Activated CD8-positive, alpha-beta T cell treated with anti-CD3 and anti-CD28 coated beads, Interleukin-2, amount 10 ng/mL, durations not matched to agents 7 days and 5 days (primary cell): ENCODE data around the gene KRTAP4-4. TPM values are rescaled to one million over a fixed set of nuclear protein-coding genes. Genes with fewer than 3 reads are reported as not detected.
"Not testable (repeated sequence)": the region's sequence is repeated elsewhere in the genome, so short reads cannot be mapped to it uniquely, and the experiment has no call there.

Experiments used
- ATAC-seq: fragments of 150-1000 bp; cut with Tn5 transposase; one replicate; pipeline ENCODE4 v1.10.0; 2021; ENCODE audit warnings: moderate library complexity
- CTCF ChIA-PET: fragments of 350-600 bp; sonication (Branson Sonifier 250); formaldehyde crosslinking; loops from one replicate; lab custom pipeline; 2021; ENCODE audit warnings: antibody characterized with exemption; lab: Charles Lee
- POLR2A ChIA-PET: fragments of 350-600 bp; sonication (Branson Sonifier 250); formaldehyde crosslinking; loops from one replicate; lab custom pipeline; 2021; ENCODE audit warnings: antibody characterized with exemption; lab: Charles Lee
- DNase-seq: peaks from one replicate; pipeline ENCODE4 v3.0.0-alpha.2; 2020
- H3K27ac Mint-ChIP-seq: one replicate; pipeline ENCODE4 v1.8.0; 2021; ENCODE audit warnings: mild to moderate bottlenecking, mixed read lengths
- H3K27me3 Mint-ChIP-seq: one replicate; pipeline ENCODE4 v1.8.0; 2021; ENCODE audit warnings: low read depth, mixed read lengths
- H3K36me3 Mint-ChIP-seq: one replicate; pipeline ENCODE4 v1.8.0; 2021; ENCODE audit warnings: low read depth, mixed read lengths
- H3K4me1 Mint-ChIP-seq: one replicate; pipeline ENCODE4 v1.8.0; 2021; ENCODE audit warnings: low read depth, mixed read lengths
- H3K4me3 Mint-ChIP-seq: one replicate; pipeline ENCODE4 v1.8.0; 2021; ENCODE audit warnings: mild to moderate bottlenecking, mixed read lengths
- H3K9me3 Mint-ChIP-seq: one replicate; pipeline ENCODE4 v1.8.0; 2022; ENCODE audit warnings: mixed read lengths; ENCODE audit not compliant: insufficient read depth
- total RNA-seq, 2 experiments: library from RNA; stranded (reverse); gene quantifications; one replicate each; pipeline ENCODE4 v1.2.3, GENCODE V29; 2021

Gene KRTAP4-4
- total RNA-seq, result not detected

DNA sequence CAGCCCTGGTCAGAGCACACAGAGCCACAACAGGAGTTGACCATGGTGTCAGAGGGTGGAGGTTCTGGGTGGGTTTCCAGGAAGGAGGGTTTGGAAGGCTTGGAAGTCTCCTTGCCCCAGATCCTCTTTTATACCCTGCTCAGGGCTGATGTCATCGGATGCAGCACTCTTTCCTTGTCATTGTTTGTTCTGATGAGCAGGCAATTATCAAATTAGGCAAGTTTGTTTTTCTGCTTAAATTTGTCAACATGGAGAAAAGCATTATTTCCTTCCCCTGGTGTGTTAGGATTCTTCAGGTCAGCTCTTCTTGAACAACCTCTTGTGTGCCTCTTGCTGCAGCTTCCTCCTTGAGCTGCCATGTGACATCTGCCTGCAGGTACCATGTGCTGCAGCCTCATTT lies at the start of gene KRTAP4-4:
Gene KRTAP4-4 (minus strand): TSS at position 101 of the 400 bp plus-strand sequence. CDS start 57 bp downstream, at position 44.
- no peaks in the 10 kb centered on the region for H3K4me1 Mint-ChIP-seq
- H3K27me3 Mint-ChIP-seq, result peaks cover 7% of the 10 kb centered on the region
- no peak within 1 kb of the TSS for H3K27ac Mint-ChIP-seq
- H3K4me3 Mint-ChIP-seq, result no peak within 1 kb of the TSS
- ChIA-PET CTCF (no interaction called here), POLR2A (no interaction called here)
- H3K36me3 Mint-ChIP-seq, result no peaks in the 10 kb centered on the region
- DNase-seq (no peak), ATAC-seq (no peak)
- no peaks in the 10 kb centered on the region for H3K9me3 Mint-ChIP-seq

DNA sequence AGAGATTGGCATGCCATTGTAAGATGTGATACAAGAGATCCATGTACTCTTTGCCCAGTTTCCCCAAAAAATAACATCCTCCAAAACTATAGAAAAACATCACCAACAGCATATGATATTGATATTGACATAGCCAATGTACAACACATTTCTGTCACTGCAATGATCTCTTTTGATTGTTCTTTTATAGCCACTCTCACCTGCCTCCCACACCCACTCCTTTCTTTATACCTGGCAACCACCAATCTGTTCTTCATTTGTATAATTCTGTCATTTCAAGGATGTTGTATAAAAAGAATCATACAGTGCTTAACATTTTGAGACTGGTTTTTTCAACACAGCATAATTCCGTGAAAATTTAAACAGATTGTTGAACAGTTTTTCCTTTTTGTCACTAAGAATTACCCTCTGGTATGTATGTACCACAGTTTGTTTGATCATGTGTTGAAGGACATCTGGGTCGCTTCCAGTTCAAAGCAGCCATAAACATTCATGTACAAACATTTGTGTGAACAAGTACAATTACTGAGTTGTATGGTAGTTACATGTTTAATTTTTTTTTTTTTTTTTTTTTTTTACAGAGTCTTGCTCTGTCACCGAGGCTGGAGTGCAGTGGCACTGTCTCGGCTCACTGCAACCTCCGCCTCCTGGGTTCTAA lies 39.0 kb upstream of the KRTAP4-4 start:
- Mint-ChIP-seq H3K36me3 (no peaks in the 10 kb centered on the region), H3K27me3 (peaks cover 12% of the 10 kb centered on the region), H3K27ac (no peak overlapping the region), H3K9me3 (no peaks in the 10 kb centered on the region), H3K4me3 (no peak overlapping the region), H3K4me1 (no peaks in the 10 kb centered on the region)
- ATAC-seq, result no peak
- POLR2A ChIA-PET, result no interaction called here
- CTCF ChIA-PET, result no interaction called here
- no peak for DNase-seq

DNA sequence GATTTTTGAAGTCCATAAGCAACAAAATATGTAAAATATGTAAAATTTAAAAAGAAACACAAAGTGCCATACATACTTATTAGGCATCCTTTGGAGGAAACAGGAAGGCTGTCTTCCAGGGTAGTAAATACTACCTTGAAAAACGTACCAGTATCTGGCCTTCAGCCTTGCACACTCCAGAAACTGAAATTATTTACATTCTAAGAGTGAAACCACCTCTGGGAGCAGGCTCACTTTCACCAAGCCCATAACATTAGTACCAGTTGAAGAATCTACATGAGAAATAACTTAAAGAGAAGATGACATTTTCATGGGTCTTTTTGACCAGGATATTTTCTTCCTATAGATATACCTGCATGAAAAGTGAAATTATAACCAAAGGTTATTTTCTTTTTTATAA lies 35.5 kb upstream of the KRTAP4-4 start:
- Mint-ChIP-seq H3K4me1 (no peaks in the 10 kb centered on the region), H3K9me3 (no peaks in the 10 kb centered on the region), H3K27me3 (peaks cover 13% of the 10 kb centered on the region), H3K36me3 (no peaks in the 10 kb centered on the region), H3K27ac (no peak overlapping the region), H3K4me3 (no peak overlapping the region)
- ChIA-PET POLR2A (no interaction called here), CTCF (no interaction called here)
- DNase-seq (no peak), ATAC-seq (no peak)

DNA sequence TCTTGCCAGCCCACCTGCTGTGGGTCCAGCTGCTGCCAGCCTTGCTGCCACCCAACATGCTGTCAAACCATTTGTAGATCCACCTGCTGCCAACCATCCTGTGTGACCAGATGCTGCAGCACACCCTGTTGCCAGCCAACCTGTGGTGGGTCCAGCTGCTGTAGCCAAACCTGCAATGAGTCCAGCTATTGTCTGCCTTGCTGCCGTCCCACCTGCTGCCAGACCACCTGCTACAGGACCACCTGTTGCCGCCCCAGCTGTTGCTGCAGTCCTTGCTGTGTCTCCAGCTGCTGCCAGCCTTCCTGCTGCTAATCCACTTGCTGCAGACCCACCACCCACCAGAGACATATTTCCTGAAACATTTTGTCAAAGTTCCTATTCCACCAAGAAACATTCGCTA lies 29.8 kb upstream of the KRTAP4-4 start:
- H3K9me3 Mint-ChIP-seq, result no peaks in the 10 kb centered on the region
- ChIA-PET CTCF (no interaction called here), POLR2A (no interaction called here)
- no peak for ATAC-seq
- no peak for DNase-seq
- no peaks in the 10 kb centered on the region for H3K4me1 Mint-ChIP-seq
- no peak overlapping the region for H3K4me3 Mint-ChIP-seq
- peaks cover 7% of the 10 kb centered on the region for H3K27me3 Mint-ChIP-seq
- H3K27ac Mint-ChIP-seq, result no peak overlapping the region
- H3K36me3 Mint-ChIP-seq, result no peaks in the 10 kb centered on the region

DNA sequence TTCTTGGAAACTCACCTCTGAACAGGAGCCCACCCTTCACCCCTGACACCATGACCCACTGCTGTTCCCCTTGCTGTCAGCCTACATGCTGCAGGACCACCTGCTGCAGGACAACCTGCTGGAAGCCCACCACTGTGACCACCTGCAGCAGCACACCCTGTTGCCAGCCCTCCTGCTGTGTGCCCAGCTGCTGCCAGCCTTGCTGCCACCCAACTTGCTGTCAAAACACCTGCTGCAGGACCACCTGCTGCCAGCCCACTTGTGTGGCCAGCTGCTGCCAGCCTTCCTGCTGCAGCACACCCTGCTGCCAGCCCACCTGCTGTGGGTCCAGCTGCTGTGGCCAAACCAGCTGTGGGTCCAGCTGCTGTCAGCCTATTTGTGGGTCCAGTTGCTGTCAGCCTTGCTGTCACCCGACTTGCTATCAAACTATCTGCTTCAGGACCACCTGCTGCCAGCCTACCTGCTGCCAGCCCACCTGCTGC lies 29.3 kb upstream of the KRTAP4-4 start, which contains the start of gene KRTAP9-1:
Gene KRTAP9-1 (plus strand): TSS at position 51 of the 482 bp plus-strand sequence. CDS start 0 bp downstream, at position 51.
- CTCF ChIA-PET, result not testable (repeated sequence)

DNA sequence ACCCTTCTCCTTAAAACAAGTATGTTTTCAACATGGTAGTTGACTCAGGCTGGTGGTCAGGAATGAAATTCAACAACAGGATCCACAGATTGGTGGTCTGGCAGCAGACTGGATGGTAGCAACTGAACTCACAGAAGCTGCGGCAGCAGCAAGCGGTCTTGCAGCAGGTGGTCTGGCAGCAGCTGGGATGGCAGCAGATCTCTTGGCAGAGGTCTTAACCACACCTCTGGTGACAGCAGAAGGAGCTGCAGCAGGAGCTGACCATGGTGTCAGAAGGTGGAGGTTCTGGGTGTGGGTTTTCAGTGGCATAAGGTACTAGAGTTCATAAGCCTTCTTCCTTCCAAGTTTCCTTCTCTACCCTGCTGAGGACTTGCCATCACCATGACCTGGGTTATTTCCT lies 26.3 kb upstream of the KRTAP4-4 start:
- no peaks in the 10 kb centered on the region for H3K9me3 Mint-ChIP-seq
- no peaks in the 10 kb centered on the region for H3K4me1 Mint-ChIP-seq
- ATAC-seq (no peak), DNase-seq (no peak)
- peaks cover 10% of the 10 kb centered on the region for H3K27me3 Mint-ChIP-seq
- H3K4me3 Mint-ChIP-seq, result no peak overlapping the region
- no peak overlapping the region for H3K27ac Mint-ChIP-seq
- ChIA-PET CTCF (no interaction called here), POLR2A (no interaction called here)
- H3K36me3 Mint-ChIP-seq, result no peaks in the 10 kb centered on the region

More for the DNA sequence above, 29.3 kb upstream of the KRTAP4-4 start, which contains the start of gene KRTAP9-1:
- H3K27me3 Mint-ChIP-seq, H3K36me3 Mint-ChIP-seq, H3K27ac Mint-ChIP-seq, DNase-seq, H3K4me3 Mint-ChIP-seq, H3K4me1 Mint-ChIP-seq, POLR2A ChIA-PET, H3K9me3 Mint-ChIP-seq, ATAC-seq: not testable (repeated sequence)

DNA sequence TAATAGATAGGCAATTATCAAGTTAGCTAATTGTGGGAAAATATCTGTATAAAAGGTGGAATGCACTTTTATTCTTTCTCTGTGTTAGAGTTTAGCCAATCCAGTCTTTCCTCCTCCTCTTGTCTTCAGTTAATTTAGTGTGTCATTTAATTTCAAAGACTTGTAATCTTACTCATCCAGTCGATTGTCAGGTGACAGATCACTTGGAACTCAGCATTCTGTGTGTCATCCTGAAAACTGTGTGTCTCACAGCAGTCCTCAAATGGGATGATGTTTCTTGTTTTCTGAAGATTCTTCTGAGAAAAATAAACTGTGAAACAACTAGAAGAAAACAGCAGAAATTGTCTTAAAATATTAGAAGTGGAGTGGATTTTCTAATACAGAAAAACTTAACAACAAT lies 24.5 kb upstream of the KRTAP4-4 start:
- Mint-ChIP-seq H3K4me1 (no peaks in the 10 kb centered on the region), H3K4me3 (no peak overlapping the region), H3K27me3 (peaks cover 8% of the 10 kb centered on the region), H3K36me3 (no peaks in the 10 kb centered on the region), H3K27ac (no peak overlapping the region), H3K9me3 (no peaks in the 10 kb centered on the region)
- CTCF ChIA-PET, result no interaction called here
- DNase-seq (no peak), ATAC-seq (no peak)
- POLR2A ChIA-PET, result no interaction called here

DNA sequence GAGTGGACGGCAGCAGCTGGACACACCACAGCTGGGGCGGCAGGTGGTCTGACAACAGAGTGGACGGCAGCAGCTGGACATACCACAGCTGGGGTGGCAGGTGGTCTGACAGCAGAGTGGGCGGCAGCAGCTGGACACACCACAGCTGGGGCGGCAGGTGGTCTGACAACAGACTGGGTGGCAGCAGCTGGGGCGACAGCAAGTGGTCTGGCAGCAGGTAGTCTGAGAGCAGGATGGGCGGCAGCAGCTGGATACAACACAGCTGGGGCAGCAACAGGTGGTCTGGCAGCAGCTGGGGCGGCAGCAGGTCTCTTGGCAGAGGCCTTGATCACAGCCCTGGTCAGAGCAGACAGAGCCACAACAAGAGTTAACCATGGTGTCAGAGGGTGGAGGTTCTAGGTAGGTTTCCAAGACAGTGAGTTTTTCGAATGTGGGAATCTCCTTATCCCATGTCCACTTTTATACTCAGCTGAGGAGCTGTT lies 24.0 kb upstream of the KRTAP4-4 start, which contains the start of gene KRTAP4-1:
Gene KRTAP4-1 (minus strand): TSS at position 432 of the 482 bp plus-strand sequence. CDS start 57 bp downstream, at position 375.
- ChIA-PET POLR2A (no interaction called here), CTCF (no interaction called here)
- no peak for ATAC-seq

DNA sequence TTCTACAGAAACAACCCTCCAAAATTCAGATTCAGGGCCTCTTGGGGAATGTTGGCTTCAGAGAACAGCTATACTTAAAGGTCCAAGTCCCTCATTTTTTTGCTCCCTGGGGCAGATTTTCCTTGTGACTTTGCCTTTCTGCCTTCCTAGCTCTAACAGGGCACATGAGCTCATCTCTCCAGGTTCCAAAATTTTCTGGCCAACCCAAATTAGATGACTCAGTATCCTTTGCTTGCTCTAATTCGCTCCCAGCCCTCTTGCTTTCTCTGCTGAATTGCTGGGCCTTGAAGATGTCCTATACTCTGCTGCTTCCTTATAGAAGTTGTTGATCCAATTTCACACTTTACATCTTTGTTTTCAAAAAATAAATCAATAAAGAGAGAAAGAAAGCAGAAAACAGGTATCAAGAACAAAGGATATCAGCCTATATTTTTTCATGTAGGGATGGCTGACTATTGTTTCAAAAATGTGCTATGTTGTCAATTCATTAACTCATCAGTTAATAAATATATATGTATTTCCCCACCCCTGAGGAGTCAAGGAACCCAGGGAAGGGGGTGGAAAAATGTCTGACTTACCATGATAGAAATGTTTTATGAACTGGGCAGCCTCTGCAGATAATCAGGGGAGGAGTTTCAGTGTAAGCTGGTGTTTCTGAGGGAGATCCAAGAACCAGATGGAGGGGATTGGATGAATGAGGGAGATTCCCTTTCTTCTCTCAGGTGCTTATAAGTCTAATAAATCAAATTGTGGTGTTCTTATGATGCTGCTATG lies 18.5 kb upstream of the KRTAP4-4 start:
- Mint-ChIP-seq H3K4me3 (no peak overlapping the region), H3K9me3 (no peaks in the 10 kb centered on the region), H3K27ac (no peak overlapping the region), H3K36me3 (no peaks in the 10 kb centered on the region), H3K27me3 (peaks cover 3% of the 10 kb centered on the region), H3K4me1 (no peaks in the 10 kb centered on the region)
- no peak for ATAC-seq
- CTCF ChIA-PET, result interaction anchor here (1.3 kb wide), 1 partner anchor 370 kb away, joined by 4 read pairs; no protein-coding TSS in a partner anchor
- DNase-seq, result no peak
- POLR2A ChIA-PET, result no interaction called here

More for the DNA sequence above, 24.0 kb upstream of the KRTAP4-4 start, which contains the start of gene KRTAP4-1:
- H3K27me3 Mint-ChIP-seq, result peaks cover 8% of the 10 kb centered on the region
- no peaks in the 10 kb centered on the region for H3K36me3 Mint-ChIP-seq
- no peak within 1 kb of the TSS for H3K27ac Mint-ChIP-seq
- no peak for DNase-seq
- no peak within 1 kb of the TSS for H3K4me3 Mint-ChIP-seq
- no peaks in the 10 kb centered on the region for H3K4me1 Mint-ChIP-seq
- no peaks in the 10 kb centered on the region for H3K9me3 Mint-ChIP-seq

DNA sequence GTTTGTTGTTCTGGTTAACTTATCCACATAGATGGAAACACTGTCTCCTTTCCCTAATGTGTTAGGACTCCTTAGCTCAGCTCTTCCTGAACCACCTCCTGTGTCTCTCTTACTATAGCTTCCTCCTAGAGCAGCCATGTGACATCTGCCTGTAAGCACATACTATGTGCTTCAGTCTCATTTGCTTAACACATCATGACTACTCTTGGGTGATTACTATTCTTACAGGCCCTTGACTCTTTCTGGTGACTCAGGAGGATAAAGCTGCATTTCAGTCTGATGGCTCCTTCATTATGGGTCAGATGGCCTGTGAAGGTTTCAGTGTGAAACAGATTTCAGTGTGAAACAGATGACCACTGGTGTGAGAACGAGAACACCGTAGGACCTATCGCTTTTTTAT lies 17.8 kb upstream of the KRTAP4-4 start:
- CTCF ChIA-PET, result interaction anchor here (1.3 kb wide), 1 partner anchor 371 kb away, joined by 4 read pairs; no protein-coding TSS in a partner anchor
- no peaks in the 10 kb centered on the region for H3K4me1 Mint-ChIP-seq
- no peaks in the 10 kb centered on the region for H3K36me3 Mint-ChIP-seq
- H3K27me3 Mint-ChIP-seq, result peaks cover 3% of the 10 kb centered on the region
- POLR2A ChIA-PET, result no interaction called here
- ATAC-seq (no peak), DNase-seq (no peak)
- no peaks in the 10 kb centered on the region for H3K9me3 Mint-ChIP-seq
- H3K4me3 Mint-ChIP-seq, result no peak overlapping the region
- no peak overlapping the region for H3K27ac Mint-ChIP-seq

DNA sequence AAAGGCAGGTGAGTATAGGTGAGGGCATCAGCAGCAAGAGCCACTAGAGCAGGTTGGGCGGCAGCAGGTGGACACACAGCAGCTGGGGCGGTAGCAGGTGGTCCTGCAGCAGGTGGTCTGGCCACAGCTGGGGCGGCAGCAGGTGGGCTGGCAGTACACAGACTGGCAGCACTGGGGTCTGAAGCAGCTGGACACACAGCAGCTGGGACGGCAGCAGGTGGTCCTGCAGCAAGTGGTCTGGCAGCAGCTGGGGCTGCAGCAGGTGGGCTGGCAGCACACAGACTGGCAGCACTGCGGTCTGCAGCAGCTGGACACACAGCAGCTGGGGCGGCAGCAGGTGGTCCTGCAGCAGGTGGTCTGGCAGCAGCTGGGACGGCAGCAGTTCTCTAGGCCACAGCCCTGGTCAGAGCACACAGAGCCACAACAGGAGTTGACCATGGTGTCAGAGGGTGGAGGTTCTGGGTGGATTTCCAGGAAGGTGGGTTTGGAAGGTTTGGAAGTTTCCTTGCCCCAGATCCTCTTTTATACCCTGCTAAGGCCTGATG lies 17.3 kb upstream of the KRTAP4-4 start, which contains the start of gene KRTAP4-2:
Gene KRTAP4-2 (minus strand): TSS at position 495 of the 545 bp plus-strand sequence. CDS start 57 bp downstream, at position 438.
- no peaks in the 10 kb centered on the region for H3K36me3 Mint-ChIP-seq
- no peaks in the 10 kb centered on the region for H3K4me1 Mint-ChIP-seq
- no peak within 1 kb of the TSS for H3K4me3 Mint-ChIP-seq
- H3K27ac Mint-ChIP-seq, result no peak within 1 kb of the TSS
- ChIA-PET CTCF (interaction anchor here (1.3 kb wide), 1 partner anchor 371 kb away, joined by 4 read pairs; no protein-coding TSS in a partner anchor), POLR2A (no interaction called here)
- DNase-seq (no peak), ATAC-seq (no peak)
- peaks cover 3% of the 10 kb centered on the region for H3K27me3 Mint-ChIP-seq
- no peaks in the 10 kb centered on the region for H3K9me3 Mint-ChIP-seq
